ENCODE results near the gene NADK. TPM values are rescaled to one million over a fixed set of nuclear protein-coding genes. Genes with fewer than 3 reads are reported as not detected.

NADK gene
- 55.6 TPM for polyA plus RNA-seq

GRCh38 chr1:1777950-1778662, at the start of gene NADK:
NADK (minus strand) TSS chr1:1778470; CDS start chr1:1765406, 13,064 bp downstream.
- Mint-ChIP-seq H3K4me3 (peak within 1 kb of the TSS; percentile 86 to 98 (median 96)), H3K4me1 (peaks cover 42 to 54% (median 48%) of the 10 kb centered on the region in 3 donors), H3K27ac (peak within 1 kb of the TSS; percentile 98 to 100 (median 99)), H3K36me3 (peaks cover 2% of the 10 kb centered on the region), H3K27me3 (no peaks in the 10 kb centered on the region), H3K9me3 (no peaks in the 10 kb centered on the region)

GRCh38 chr1:1827089-1827848, 49.0 kb upstream of the NADK start:
- no peaks in the 10 kb centered on the region for H3K9me3 Mint-ChIP-seq
- H3K27me3 Mint-ChIP-seq = no peaks in the 10 kb centered on the region
- peaks cover 4% of the 10 kb centered on the region for H3K36me3 Mint-ChIP-seq
- peak overlapping the region in 1 of 3 donors; percentile 62 for H3K27ac Mint-ChIP-seq
- H3K4me1 Mint-ChIP-seq = peaks cover 18 to 31% (median 27%) of the 10 kb centered on the region in 3 donors
- H3K4me3 Mint-ChIP-seq = peak overlapping the region in 1 of 4 donors; percentile 28

- Mint-ChIP-seq H3K27me3 (no peaks in the 10 kb centered on the region), H3K36me3 (peaks cover 4% of the 10 kb centered on the region), H3K4me1 (peaks cover 18 to 29% (median 25%) of the 10 kb centered on the region in 3 donors), H3K9me3 (no peaks in the 10 kb centered on the region), H3K4me3 (no peak overlapping the region), H3K27ac (peak overlapping the region in 2 of 3 donors; percentile 62 to 78)
Measured at GRCh38 chr1:1826356-1827088, 48.3 kb upstream of the NADK start.

- peak overlapping the region in 1 of 3 donors; percentile 78 for H3K27ac Mint-ChIP-seq
- H3K36me3 Mint-ChIP-seq = peaks cover 4% of the 10 kb centered on the region
- H3K27me3 Mint-ChIP-seq = no peaks in the 10 kb centered on the region
- peaks cover 24 to 35% (median 27%) of the 10 kb centered on the region in 3 donors for H3K4me1 Mint-ChIP-seq
- no peak overlapping the region for H3K4me3 Mint-ChIP-seq
- no peaks in the 10 kb centered on the region for H3K9me3 Mint-ChIP-seq
Measured at GRCh38 chr1:1825217-1825616, 46.9 kb upstream of the NADK start.

- Mint-ChIP-seq H3K4me1 (peaks cover 6 to 11% (median 8%) of the 10 kb centered on the region in 3 donors), H3K4me3 (no peak overlapping the region), H3K27me3 (no peaks in the 10 kb centered on the region), H3K9me3 (no peaks in the 10 kb centered on the region), H3K36me3 (no peaks in the 10 kb centered on the region), H3K27ac (no peak overlapping the region)
Measured at GRCh38 chr1:1819762-1820161, 41.5 kb upstream of the NADK start.

GRCh38 chr1:1817221-1817620, 39.0 kb upstream of the NADK start:
- H3K4me3 Mint-ChIP-seq = no peak overlapping the region
- H3K4me1 Mint-ChIP-seq = peaks cover 6 to 11% (median 8%) of the 10 kb centered on the region in 3 donors
- H3K27me3 Mint-ChIP-seq = no peaks in the 10 kb centered on the region
- H3K27ac Mint-ChIP-seq = no peak overlapping the region
- H3K9me3 Mint-ChIP-seq = no peaks in the 10 kb centered on the region
- H3K36me3 Mint-ChIP-seq = no peaks in the 10 kb centered on the region

GRCh38 chr1:1815606-1816281, 37.5 kb upstream of the NADK start:
- peaks cover 2 to 10% (median 6%) of the 10 kb centered on the region in 3 donors for H3K4me1 Mint-ChIP-seq
- no peaks in the 10 kb centered on the region for H3K36me3 Mint-ChIP-seq
- H3K9me3 Mint-ChIP-seq = no peaks in the 10 kb centered on the region
- no peaks in the 10 kb centered on the region for H3K27me3 Mint-ChIP-seq
- peak overlapping the region in 1 of 3 donors; percentile 73 for H3K27ac Mint-ChIP-seq
- no peak overlapping the region for H3K4me3 Mint-ChIP-seq

- no peaks in the 10 kb centered on the region for H3K9me3 Mint-ChIP-seq
- H3K4me1 Mint-ChIP-seq = no peaks in the 10 kb centered on the region
- peak overlapping the region in 1 of 3 donors; percentile 59 for H3K27ac Mint-ChIP-seq
- H3K27me3 Mint-ChIP-seq = no peaks in the 10 kb centered on the region
- H3K36me3 Mint-ChIP-seq = no peaks in the 10 kb centered on the region
- H3K4me3 Mint-ChIP-seq = no peak overlapping the region
Measured at GRCh38 chr1:1809489-1809888, 31.2 kb upstream of the NADK start.

GRCh38 chr1:1808206-1808605, 29.9 kb upstream of the NADK start:
- Mint-ChIP-seq H3K4me3 (no peak overlapping the region), H3K36me3 (no peaks in the 10 kb centered on the region), H3K27ac (peak overlapping the region in 1 of 3 donors; percentile 69)

GRCh38 chr1:1806890-1807289, 28.6 kb upstream of the NADK start:
- H3K4me3 Mint-ChIP-seq = no peak overlapping the region
- peaks cover 0 to 5% (median 3%) of the 10 kb centered on the region in 3 donors for H3K4me1 Mint-ChIP-seq
- H3K27ac Mint-ChIP-seq = peak overlapping the region in 2 of 3 donors; percentile 50 to 83
- no peaks in the 10 kb centered on the region for H3K36me3 Mint-ChIP-seq
- no peaks in the 10 kb centered on the region for H3K27me3 Mint-ChIP-seq
- no peaks in the 10 kb centered on the region for H3K9me3 Mint-ChIP-seq

More at GRCh38 chr1:1808206-1808605, 29.9 kb upstream of the NADK start:
- Mint-ChIP-seq H3K27me3 (no peaks in the 10 kb centered on the region), H3K4me1 (no peaks in the 10 kb centered on the region), H3K9me3 (no peaks in the 10 kb centered on the region)

- H3K4me1 Mint-ChIP-seq = peaks cover 17 to 27% (median 25%) of the 10 kb centered on the region in 3 donors
- H3K36me3 Mint-ChIP-seq = peaks cover 1% of the 10 kb centered on the region
- H3K27me3 Mint-ChIP-seq = no peaks in the 10 kb centered on the region
- H3K9me3 Mint-ChIP-seq = no peaks in the 10 kb centered on the region
- H3K4me3 Mint-ChIP-seq = no peak overlapping the region
- H3K27ac Mint-ChIP-seq = no peak overlapping the region
Measured at GRCh38 chr1:1804301-1804700, 26.0 kb upstream of the NADK start.

- Mint-ChIP-seq H3K9me3 (no peaks in the 10 kb centered on the region), H3K36me3 (peaks cover 1% of the 10 kb centered on the region), H3K4me3 (no peak overlapping the region), H3K4me1 (peaks cover 24 to 34% (median 31%) of the 10 kb centered on the region in 3 donors), H3K27ac (peak overlapping the region in 2 of 3 donors; percentile 32 to 79), H3K27me3 (no peaks in the 10 kb centered on the region)
Measured at GRCh38 chr1:1802871-1803270, 24.6 kb upstream of the NADK start.

GRCh38 chr1:1799716-1800115, 21.4 kb upstream of the NADK start:
- H3K27ac Mint-ChIP-seq = peak overlapping the region in 2 of 3 donors; percentile 64 to 78
- H3K4me1 Mint-ChIP-seq = peaks cover 30 to 47% (median 34%) of the 10 kb centered on the region in 3 donors
- H3K36me3 Mint-ChIP-seq = peaks cover 4% of the 10 kb centered on the region
- H3K9me3 Mint-ChIP-seq = no peaks in the 10 kb centered on the region
- peak overlapping the region in 1 of 4 donors; percentile 39 for H3K4me3 Mint-ChIP-seq
- no peaks in the 10 kb centered on the region for H3K27me3 Mint-ChIP-seq

- Mint-ChIP-seq H3K4me1 (peaks cover 30 to 47% (median 38%) of the 10 kb centered on the region in 3 donors), H3K27ac (peak overlapping the region; percentile 51 to 78 (median 63)), H3K9me3 (no peaks in the 10 kb centered on the region), H3K36me3 (peaks cover 6% of the 10 kb centered on the region), H3K4me3 (peak overlapping the region in 2 of 4 donors; percentile 84 to 88), H3K27me3 (no peaks in the 10 kb centered on the region)
Measured at GRCh38 chr1:1797731-1798341, 19.6 kb upstream of the NADK start.
